ENCODE results near the gene NCKAP5. TPM values are rescaled to one million over a fixed set of nuclear protein-coding genes. Genes with fewer than 3 reads are reported as not detected.
A peak's percentile ranks its signal among the peaks of the same experiment; 100 is the strongest.

The NCKAP5 gene
- total and polyA plus RNA-seq, 11 donors: 0.51 to 10.5 (median 5.2) TPM

DNA sequence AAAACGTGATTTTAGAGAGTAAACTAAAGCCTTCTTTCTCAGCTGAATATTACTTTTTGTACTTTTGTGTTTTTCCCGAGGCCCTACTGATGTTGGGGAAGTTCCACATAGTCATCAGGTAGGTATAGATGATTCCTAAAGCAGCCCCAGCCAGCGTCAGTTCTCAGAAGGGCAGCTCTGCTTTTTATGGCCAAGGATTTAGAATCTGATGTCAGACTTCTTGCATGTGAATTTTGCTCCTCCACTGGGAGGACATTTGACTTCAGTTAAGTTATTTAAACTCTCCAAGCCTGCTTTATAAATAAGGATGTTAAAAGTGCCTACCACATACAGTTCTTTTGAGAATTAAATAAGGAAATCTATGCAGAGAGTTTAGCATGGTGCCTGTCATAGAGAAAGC, 130.8 kb downstream of the NCKAP5 start:
- WGBS, 4 donors: 66 to 80% (median 69%) methylated on average over 3 of the region's 3 CpGs
- Histone ChIP-seq H3K9me3 (no peaks in the 10 kb centered on the region), H3K4me3 (no peak overlapping the region), H3K27ac (no peak overlapping the region), H3K36me3 (no peaks in the 10 kb centered on the region), H3K4me1 (peaks cover 0 to 20% (median 4%) of the 10 kb centered on the region in 12 donors), H3K27me3 (no peaks in the 10 kb centered on the region)
- intact Hi-C loops (cut with DNase I): loop anchor here in 1 of 10 donors (10.0 kb wide), 2 partner anchors 173 to 337 kb away; no protein-coding TSS in a partner anchor
- TF ChIP-seq, protein P1, sequence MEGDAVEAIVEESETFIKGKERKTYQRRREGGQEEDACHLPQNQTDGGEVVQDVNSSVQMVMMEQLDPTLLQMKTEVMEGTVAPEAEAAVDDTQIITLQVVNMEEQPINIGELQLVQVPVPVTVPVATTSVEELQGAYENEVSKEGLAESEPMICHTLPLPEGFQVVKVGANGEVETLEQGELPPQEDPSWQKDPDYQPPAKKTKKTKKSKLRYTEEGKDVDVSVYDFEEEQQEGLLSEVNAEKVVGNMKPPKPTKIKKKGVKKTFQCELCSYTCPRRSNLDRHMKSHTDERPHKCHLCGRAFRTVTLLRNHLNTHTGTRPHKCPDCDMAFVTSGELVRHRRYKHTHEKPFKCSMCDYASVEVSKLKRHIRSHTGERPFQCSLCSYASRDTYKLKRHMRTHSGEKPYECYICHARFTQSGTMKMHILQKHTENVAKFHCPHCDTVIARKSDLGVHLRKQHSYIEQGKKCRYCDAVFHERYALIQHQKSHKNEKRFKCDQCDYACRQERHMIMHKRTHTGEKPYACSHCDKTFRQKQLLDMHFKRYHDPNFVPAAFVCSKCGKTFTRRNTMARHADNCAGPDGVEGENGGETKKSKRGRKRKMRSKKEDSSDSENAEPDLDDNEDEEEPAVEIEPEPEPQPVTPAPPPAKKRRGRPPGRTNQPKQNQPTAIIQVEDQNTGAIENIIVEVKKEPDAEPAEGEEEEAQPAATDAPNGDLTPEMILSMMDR (IDR thresholded peaks at IDR 0.05): no peak
- TF ChIP-seq POLR2A (IDR thresholded peaks at IDR 0.05): no peak
- ATAC-seq (no peak), DNase-seq (no peak)

DNA sequence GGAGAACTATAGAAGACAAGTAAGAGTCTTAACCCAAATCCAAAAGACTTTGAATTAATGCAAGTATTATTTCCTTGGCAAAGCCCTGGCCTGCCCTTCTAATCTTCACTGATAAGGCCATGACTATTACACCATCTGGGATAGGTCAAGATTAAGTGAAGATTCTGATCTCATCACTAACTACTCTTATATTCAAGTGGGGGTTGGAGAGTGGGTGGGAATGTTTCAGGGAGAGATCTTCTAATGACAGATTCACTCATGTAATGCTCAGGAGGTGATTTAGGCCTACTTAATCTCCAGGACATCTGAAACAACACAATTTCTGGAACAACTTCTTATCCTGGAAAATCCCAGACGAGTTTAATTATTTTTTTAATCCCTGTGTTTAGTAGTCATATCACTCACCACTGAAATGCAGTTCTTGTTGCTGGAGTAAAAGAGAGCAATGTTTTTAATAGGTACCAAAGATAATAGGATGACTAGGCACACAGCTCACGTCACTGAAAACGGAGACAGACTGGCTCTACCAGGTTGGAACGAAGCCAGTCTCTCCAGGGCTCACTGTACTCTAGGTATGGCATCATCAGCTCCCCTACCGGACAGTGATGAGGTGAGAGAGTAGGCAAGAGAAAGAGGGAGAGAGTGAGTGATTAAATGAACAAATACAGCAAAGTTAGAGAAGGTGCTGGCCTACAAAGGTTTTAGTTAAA, 133.1 kb downstream of the NCKAP5 start:
- no peaks in the 10 kb centered on the region for H3K27me3 ChIP-seq
- H3K9me3 ChIP-seq: no peaks in the 10 kb centered on the region
- no peaks in the 10 kb centered on the region for H3K36me3 ChIP-seq
- 29 to 46% (median 38%) methylated on average over 5 of the region's 5 CpGs for WGBS, 4 donors
- TF ChIP-seq, protein P1 (IDR thresholded peaks at IDR 0.05): peak in 5 of 12 donors; percentile 11 to 27 (median 19)
- TF ChIP-seq POLR2A (IDR thresholded peaks at IDR 0.05): no peak
- H3K4me1 ChIP-seq: peaks cover 0 to 23% (median 4%) of the 10 kb centered on the region in 12 donors
- no peak overlapping the region for H3K4me3 ChIP-seq
- DNase-seq (peak; percentile 57 to 85 (median 74)), ATAC-seq (peak; percentile 96 to 99 (median 98))
- H3K27ac ChIP-seq: peak overlapping the region in 5 of 12 donors; percentile 15 to 64 (median 28)
- intact Hi-C loops (cut with DNase I): loop anchor here in 1 of 10 donors (10.0 kb wide), 2 partner anchors 170 to 340 kb away; no protein-coding TSS in a partner anchor

DNA sequence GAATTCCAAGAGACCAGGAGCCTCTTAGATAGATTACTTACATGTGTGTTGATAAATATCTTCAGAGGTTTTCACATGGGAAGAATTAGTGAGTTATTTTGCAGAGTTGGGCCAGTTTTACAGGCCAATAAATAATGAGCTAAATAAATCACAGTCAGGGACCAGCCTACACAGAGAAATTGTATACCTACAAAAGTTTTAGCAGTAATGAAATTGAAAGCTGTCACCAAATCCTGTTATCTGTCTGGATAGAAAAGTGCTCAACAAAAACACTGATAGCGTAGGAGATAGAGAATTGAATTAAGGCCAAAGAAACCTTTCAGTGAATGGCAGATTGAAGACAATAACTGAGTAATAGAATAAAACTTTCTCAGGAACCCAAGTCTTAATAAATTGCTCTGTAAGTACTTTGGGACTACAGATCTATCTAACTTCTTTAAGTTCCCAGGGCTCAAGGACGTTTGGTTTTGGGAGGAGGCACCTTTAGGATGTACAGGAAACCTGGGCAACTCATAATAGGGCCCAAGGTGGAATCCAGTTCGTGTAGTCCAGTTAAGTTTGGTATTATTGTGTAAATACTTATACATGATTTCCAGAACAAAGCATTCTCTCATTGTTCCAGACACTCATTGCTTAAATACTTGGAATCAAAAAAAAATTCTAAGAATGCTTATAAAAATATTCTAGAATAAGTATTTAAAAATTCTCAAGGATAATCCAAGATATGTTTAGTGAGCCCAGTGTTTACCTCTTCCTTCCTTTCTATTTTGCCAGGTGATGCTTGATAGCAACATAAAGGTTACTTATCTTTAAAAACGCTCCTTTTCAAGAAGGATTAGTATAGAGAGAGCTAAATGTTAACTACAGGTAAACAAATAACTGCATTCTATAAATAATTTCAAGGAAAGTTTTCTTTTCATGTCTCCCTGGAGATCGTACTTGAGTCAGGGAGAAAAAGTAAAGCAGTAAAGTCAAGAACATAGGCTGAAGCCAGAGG, 134.5 kb downstream of the NCKAP5 start:
- Histone ChIP-seq H3K36me3 (no peaks in the 10 kb centered on the region), H3K4me1 (peaks cover 0 to 23% (median 4%) of the 10 kb centered on the region in 12 donors), H3K27ac (no peak overlapping the region), H3K27me3 (no peaks in the 10 kb centered on the region), H3K9me3 (peaks cover 0 to 4% (median 0%) of the 10 kb centered on the region in 12 donors), H3K4me3 (no peak overlapping the region)
- DNase-seq: no peak
- 65 to 74% (median 69%) methylated on average over 5 of the region's 5 CpGs for WGBS, 4 donors
- ATAC-seq: no peak
- intact Hi-C loops (cut with DNase I): loop anchor here in 1 of 10 donors (10.0 kb wide), 2 partner anchors 169 to 341 kb away; no protein-coding TSS in a partner anchor
- TF ChIP-seq, protein P1 (IDR thresholded peaks at IDR 0.05): no peak
- no peak for TF ChIP-seq POLR2A (IDR thresholded peaks at IDR 0.05)
